ENCODE data around the gene LLGL1. TPM values are rescaled to one million over a fixed set of nuclear protein-coding genes. Genes with fewer than 3 reads are reported as not detected.

Gene LLGL1
- total and polyA plus RNA-seq, 10 of the 15 experiments (the other 5 are each of a cell fraction or from before 2014, with no cell fraction given), result 0.02 to 9.2 (median 2.5) TPM

- TF ChIP-seq MLLT1 (IDR thresholded peaks at IDR 0.05) (no peak), EZH2 (IDR thresholded peaks at IDR 0.05; ENCODE audit: borderline replicate concordance, control insufficient read depth, low read depth, low read length) (no peak), TARDBP (IDR thresholded peaks at IDR 0.05; ENCODE audit: borderline replicate concordance) (no peak), IKZF2 (IDR thresholded peaks at IDR 0.05) (no peak)
Measured at GRCh38 chr17:18230288-18231141, 5.1 kb downstream of the LLGL1 start (continued).

DNA sequence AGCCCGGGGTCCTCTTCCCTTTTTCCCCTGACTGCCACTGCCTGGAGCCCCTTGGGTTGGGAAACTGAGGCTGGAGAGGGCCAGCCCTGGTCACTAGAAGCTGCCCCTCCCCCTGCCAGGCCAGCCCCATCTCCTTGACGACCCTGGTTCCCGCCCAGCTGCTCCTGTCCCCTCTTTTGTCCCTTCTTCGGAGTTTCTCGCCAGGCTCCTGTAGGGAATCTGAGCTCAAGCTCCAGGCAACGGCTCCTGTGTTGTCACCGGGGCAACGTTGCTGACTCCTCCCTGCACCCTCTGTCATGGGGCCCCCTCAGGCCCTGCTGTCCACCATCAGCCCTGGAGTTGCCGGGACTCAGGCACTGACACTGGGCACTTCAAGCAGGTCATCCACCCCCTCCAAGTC lies 5.7 kb downstream of the LLGL1 start:
- intact Hi-C loops (cut with micrococcal nuclease; ENCODE audit: unreplicated experiment), result no loop called here
- no peak for ATAC-seq
- POLR2A ChIA-PET, result no interaction called here
- TF ChIP-seq, protein P1, sequence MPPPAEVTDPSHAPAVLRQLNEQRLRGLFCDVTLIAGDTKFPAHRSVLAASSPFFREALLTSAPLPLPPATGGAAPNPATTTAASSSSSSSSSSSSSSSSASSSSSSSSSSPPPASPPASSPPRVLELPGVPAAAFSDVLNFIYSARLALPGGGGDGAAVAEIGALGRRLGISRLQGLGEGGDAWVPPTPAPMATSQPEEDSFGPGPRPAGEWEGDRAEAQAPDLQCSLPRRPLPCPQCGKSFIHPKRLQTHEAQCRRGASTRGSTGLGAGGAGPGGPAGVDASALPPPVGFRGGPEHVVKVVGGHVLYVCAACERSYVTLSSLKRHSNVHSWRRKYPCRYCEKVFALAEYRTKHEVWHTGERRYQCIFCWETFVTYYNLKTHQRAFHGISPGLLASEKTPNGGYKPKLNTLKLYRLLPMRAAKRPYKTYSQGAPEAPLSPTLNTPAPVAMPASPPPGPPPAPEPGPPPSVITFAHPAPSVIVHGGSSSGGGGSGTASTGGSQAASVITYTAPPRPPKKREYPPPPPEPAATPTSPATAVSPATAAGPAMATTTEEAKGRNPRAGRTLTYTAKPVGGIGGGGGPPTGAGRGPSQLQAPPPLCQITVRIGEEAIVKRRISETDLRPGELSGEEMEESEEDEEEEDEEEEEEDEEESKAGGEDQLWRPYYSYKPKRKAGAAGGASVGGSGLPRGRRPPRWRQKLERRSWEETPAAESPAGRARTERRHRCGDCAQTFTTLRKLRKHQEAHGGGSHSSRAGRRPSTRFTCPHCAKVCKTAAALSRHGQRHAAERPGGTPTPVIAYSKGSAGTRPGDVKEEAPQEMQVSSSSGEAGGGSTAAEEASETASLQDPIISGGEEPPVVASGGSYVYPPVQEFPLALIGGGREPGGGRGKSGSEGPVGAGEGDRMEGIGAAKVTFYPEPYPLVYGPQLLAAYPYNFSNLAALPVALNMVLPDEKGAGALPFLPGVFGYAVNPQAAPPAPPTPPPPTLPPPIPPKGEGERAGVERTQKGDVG (CRISPR knock-in tag; IDR thresholded peaks at IDR 0.05), result no peak
- TF ChIP-seq PAX5 (IDR thresholded peaks at IDR 0.05; ENCODE audit: borderline replicate concordance, low read depth, low read length), result no peak
- TF ChIP-seq RELA (IDR thresholded peaks at IDR 0.05; ENCODE audit: borderline replicate concordance, partially characterized antibody), result no peak
- TF ChIP-seq SUPT20H (IDR thresholded peaks at IDR 0.05; ENCODE audit: borderline replicate concordance, control insufficient read depth, low read depth, low read length), result no peak
- TF ChIP-seq, protein P2, sequence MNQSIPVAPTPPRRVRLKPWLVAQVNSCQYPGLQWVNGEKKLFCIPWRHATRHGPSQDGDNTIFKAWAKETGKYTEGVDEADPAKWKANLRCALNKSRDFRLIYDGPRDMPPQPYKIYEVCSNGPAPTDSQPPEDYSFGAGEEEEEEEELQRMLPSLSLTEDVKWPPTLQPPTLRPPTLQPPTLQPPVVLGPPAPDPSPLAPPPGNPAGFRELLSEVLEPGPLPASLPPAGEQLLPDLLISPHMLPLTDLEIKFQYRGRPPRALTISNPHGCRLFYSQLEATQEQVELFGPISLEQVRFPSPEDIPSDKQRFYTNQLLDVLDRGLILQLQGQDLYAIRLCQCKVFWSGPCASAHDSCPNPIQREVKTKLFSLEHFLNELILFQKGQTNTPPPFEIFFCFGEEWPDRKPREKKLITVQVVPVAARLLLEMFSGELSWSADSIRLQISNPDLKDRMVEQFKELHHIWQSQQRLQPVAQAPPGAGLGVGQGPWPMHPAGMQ (IDR thresholded peaks at IDR 0.05; ENCODE audit: borderline replicate concordance), result no peak
- TF ChIP-seq JUNB (IDR thresholded peaks at IDR 0.05), result no peak
- no peak for TF ChIP-seq MLLT1 (IDR thresholded peaks at IDR 0.05)
- TF ChIP-seq CBFB (IDR thresholded peaks at IDR 0.05; ENCODE audit: low read depth), result no peak
- TF ChIP-seq IKZF2 (IDR thresholded peaks at IDR 0.05), result no peak
- no peak for TF ChIP-seq RAD21 (IDR thresholded peaks at IDR 0.05; ENCODE audit: insufficient read depth, low read depth, low read length)
- TF ChIP-seq SMC3 (IDR thresholded peaks at IDR 0.05; ENCODE audit: borderline replicate concordance, low read length), result no peak
- no peak for TF ChIP-seq KDM1A (IDR thresholded peaks at IDR 0.05; ENCODE audit: borderline replicate concordance)

More for the DNA sequence above, 5.7 kb downstream of the LLGL1 start:
- no peak overlapping the region for H3K4me2 ChIP-seq (ENCODE audit: control insufficient read depth, insufficient read depth)
- H3K4me1 ChIP-seq (ENCODE audit: control insufficient read depth, insufficient read depth, low read length), result no peaks in the 10 kb centered on the region
- no peaks in the 10 kb centered on the region for H4K20me1 ChIP-seq (ENCODE audit: control insufficient read depth, insufficient read depth)
- DNase-seq (ENCODE audit: low read depth, low spot score) (no peak), FAIRE-seq (no peak)
- H3K36me3 ChIP-seq (ENCODE audit: control insufficient read depth in 2 of 2, insufficient read depth in 2 of 2, low read length in 1 of 2), result no peaks in the 10 kb centered on the region
- SMC1A ChIA-PET (ENCODE audit: uncharacterized antibody, unreplicated experiment), result no interaction called here
- H3K9ac ChIP-seq (ENCODE audit: control insufficient read depth, insufficient read depth, low read length), result no peak overlapping the region
- no TSS peak for BruUV-seq (replicated peaks)
- 50% methylated on average over 9 of the region's 9 CpGs for WGBS (ENCODE audit: insufficient coverage, insufficient replicate concordance, low lambda C conversion rate, missing lambda C conversion rate)
- CTCF ChIA-PET, result no interaction called here
- H3K4me3 ChIP-seq, result no peak overlapping the region
- H3K79me2 ChIP-seq (ENCODE audit: control insufficient read depth, insufficient read depth, low read length), result no peaks in the 10 kb centered on the region
- H3K9me3 ChIP-seq (replicated peaks; ENCODE audit: control insufficient read depth, insufficient read depth, low read length), result no peaks in the 10 kb centered on the region
- no peak overlapping the region for H3K27ac ChIP-seq (ENCODE audit: control insufficient read depth, insufficient read depth)
- no peak overlapping the region for H2AFZ ChIP-seq (ENCODE audit: control insufficient read depth, low read depth, low read length)
- H3K27me3 ChIP-seq (replicated peaks in 1 of 2; ENCODE audit: control insufficient read depth in 2 of 2, insufficient read depth in 2 of 2, low read length in 1 of 2), result no peaks in the 10 kb centered on the region
- in situ Hi-C loops (cut with MboI), result no loop called here
- RAD21 ChIA-PET (ENCODE audit: unreplicated experiment), result no interaction called here

All from GM12878 (cell line).